ENCODE measurements around the gene IRX2.

GRCh38 chr5:2754581-2755075, 3.2 kb upstream of the IRX2 start:
- TF ChIP-seq CTCF (IDR thresholded peaks at IDR 0.05) (no peak), EP300 (IDR thresholded peaks at IDR 0.05) (no peak)

Measured in ovary (tissue), 3 donors.